GM13976 (cell line): Measurements from ENCODE around the gene PADI4.

Source experiments
- DNase-seq: peaks from one replicate; pipeline ENCODE4 v3.0.0; 2012; ENCODE audit warnings: low spot score
- in situ Hi-C: fragments of 300-500 bp; cut with MboI; formaldehyde crosslinking; loops from one replicate; pipeline ENCODE4 v1.12.0; 2022; ENCODE audit warnings: low sequenced_read_pairs, mixed read lengths, inconsistent platforms; ENCODE audit not compliant: unreplicated experiment
- TF ChIP-seq, protein P1 (sequence below): IDR thresholded peaks from 2 replicates; pipeline ENCODE4 v1.5.1; 2012; ENCODE audit warnings: borderline replicate concordance, mild to moderate bottlenecking; ENCODE audit not compliant: insufficient read depth; ENCODE audit errors: extremely low read depth, missing control alignments, control extremely low read depth

Gene PADI4

GRCh38 chr1:17274186-17275170, 33.5 kb upstream of the PADI4 start:
- in situ Hi-C loops, result no loop called here
- TF ChIP-seq, protein P1, sequence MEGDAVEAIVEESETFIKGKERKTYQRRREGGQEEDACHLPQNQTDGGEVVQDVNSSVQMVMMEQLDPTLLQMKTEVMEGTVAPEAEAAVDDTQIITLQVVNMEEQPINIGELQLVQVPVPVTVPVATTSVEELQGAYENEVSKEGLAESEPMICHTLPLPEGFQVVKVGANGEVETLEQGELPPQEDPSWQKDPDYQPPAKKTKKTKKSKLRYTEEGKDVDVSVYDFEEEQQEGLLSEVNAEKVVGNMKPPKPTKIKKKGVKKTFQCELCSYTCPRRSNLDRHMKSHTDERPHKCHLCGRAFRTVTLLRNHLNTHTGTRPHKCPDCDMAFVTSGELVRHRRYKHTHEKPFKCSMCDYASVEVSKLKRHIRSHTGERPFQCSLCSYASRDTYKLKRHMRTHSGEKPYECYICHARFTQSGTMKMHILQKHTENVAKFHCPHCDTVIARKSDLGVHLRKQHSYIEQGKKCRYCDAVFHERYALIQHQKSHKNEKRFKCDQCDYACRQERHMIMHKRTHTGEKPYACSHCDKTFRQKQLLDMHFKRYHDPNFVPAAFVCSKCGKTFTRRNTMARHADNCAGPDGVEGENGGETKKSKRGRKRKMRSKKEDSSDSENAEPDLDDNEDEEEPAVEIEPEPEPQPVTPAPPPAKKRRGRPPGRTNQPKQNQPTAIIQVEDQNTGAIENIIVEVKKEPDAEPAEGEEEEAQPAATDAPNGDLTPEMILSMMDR, result peak; percentile 72
- DNase-seq, result peak; percentile 80

DNA sequence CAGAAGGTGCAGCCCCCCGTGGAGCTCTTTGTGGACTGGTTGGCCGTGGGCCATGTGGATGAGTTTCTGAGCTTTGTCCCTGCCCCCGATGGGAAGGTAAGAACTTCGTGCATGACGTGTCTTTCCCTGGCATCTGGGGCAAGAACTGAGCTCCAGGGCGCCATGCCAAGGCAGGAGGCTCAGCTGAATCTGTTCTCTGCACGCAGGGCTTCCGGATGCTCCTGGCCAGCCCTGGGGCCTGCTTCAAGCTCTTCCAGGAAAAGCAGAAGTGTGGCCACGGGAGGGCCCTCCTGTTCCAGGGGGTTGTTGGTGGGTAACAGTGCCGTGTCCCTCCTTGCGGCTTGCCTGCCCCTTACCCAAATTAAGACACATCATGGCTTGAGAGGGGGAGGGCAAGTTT, 31.4 kb upstream of the PADI4 start:
- no peak for DNase-seq

GRCh38 chr1:17277511-17278159, 30.4 kb upstream of the PADI4 start:
- in situ Hi-C loops, result no loop called here
- TF ChIP-seq, protein P1, result no peak
- DNase-seq, result no peak

More for the DNA sequence above, 31.4 kb upstream of the PADI4 start:
- in situ Hi-C loops, result no loop called here
- TF ChIP-seq, protein P1, result no peak

DNA sequence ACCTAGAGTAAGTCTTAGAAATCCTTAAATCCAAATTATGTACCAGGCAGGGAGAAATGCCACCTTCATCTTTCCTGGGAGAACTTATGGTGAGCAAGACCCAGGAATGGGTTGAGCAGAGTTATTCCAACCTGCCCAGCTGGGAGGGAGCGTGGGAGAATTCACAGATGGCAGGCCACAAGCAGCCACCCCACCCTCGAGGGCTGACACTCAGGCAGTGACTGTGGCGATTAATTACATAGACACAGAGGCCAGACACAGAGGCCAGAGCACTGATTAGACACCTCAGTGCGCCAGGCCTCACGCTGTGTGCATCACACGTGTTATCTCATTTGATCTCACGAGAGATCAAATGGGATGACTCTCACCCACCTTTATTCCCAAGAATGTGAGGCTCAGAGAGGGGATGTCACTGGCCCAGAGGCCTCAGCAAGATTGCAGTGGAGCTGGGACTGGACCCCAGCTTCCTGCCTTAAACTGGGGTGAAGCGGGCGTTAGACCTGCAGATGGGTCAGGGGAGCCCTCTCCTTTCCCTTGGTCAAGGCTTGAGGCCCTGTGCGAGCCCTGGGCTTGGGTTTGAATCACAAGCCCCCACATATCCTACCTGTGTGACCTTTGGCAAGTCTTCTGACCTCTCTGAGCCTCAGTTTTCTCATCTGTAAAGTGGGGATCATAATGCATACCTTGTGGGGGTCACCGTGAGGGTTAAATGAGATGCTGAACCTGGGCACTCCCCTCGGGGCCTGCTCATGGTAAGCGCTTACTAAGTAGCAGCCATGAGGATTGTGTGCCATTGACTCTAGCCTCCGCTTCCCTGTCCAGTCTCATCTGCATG, 28.8 kb upstream of the PADI4 start:
- in situ Hi-C loops, result no loop called here
- TF ChIP-seq, protein P1, result no peak
- no peak for DNase-seq

- DNase-seq, result no peak
- TF ChIP-seq, protein P1, result no peak
- in situ Hi-C loops, result no loop called here
Observed at GRCh38 chr1:17280436-17280835, 27.6 kb upstream of the PADI4 start.

DNA sequence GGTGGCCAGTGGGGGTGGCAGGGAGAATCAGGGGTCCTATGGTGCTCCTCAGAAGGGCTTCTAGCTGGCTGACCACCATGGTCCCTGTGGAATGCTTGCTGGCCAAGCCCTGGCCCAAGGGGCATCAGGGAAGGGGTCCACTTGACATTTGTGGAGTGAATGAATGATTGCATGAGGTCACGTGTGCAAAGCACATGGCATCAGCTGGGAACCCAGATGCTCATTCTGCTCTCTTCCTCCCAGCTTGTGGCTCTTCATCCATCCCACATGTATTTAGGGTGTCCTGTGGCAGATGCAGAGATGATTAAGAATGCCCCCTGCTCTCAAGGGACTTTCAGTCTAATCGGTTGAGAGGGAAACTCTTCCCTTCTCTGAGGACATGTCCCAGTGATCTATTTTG, 27.1 kb upstream of the PADI4 start:
- TF ChIP-seq, protein P1, result no peak
- no peak for DNase-seq
- in situ Hi-C loops, result no loop called here
